Neuronal stem cell (in vitro differentiated cells): Measurements from ENCODE around the gene AGBL3.

Experiments used
- DNase-seq: peaks from one replicate; pipeline ENCODE4 v3.0.0-alpha.2; 2013; ENCODE audit warnings: low spot score
- H2AFZ ChIP-seq: one replicate; pipeline ENCODE4 v1.6.1; 2013; ENCODE audit warnings: mild to moderate bottlenecking, low read length, inconsistent platforms
- H2AK5ac ChIP-seq: 2 replicates; pipeline ENCODE4 v1.6.1; 2013; ENCODE audit warnings: low read depth, mild to moderate bottlenecking, inconsistent platforms, low read length, moderate library complexity, mixed read lengths
- H2BK120ac ChIP-seq: 2 replicates; pipeline ENCODE4 v1.6.1; 2013; ENCODE audit warnings: low read depth, mild to moderate bottlenecking, inconsistent platforms, low read length, moderate library complexity, mixed read lengths
- H2BK12ac ChIP-seq: one replicate; pipeline ENCODE4 v1.6.1; 2013; ENCODE audit warnings: low read length, inconsistent platforms
- H2BK15ac ChIP-seq: 2 replicates; pipeline ENCODE4 v1.6.1; 2013; ENCODE audit warnings: mild to moderate bottlenecking, low read length, inconsistent platforms, mixed read lengths
- H2BK5ac ChIP-seq: one replicate; pipeline ENCODE4 v1.6.1; 2013; ENCODE audit warnings: inconsistent platforms, mild to moderate bottlenecking, low read length, moderate library complexity
- H3K14ac ChIP-seq: one replicate; pipeline ENCODE4 v1.6.1; 2013; ENCODE audit warnings: low read length, inconsistent platforms
- H3K18ac ChIP-seq: 2 replicates; pipeline ENCODE4 v1.6.1; 2013; ENCODE audit warnings: low read length, inconsistent platforms
- H3K23ac ChIP-seq: 2 replicates; pipeline ENCODE4 v1.6.1; 2013; ENCODE audit warnings: low read depth, mild to moderate bottlenecking, mixed read lengths, low read length, inconsistent platforms; ENCODE audit not compliant: poor library complexity
- H3K27ac ChIP-seq: replicated peaks from 3 replicates; pipeline ENCODE4 v1.5.1; 2013; ENCODE audit warnings: low read length, inconsistent platforms
- H3K27me3 ChIP-seq, 3 experiments: 2 replicates each; pipeline ENCODE4 v1.6.1; 2013; ENCODE audit warnings: low read length in 3 of 3, mild to moderate bottlenecking in 2 of 3, inconsistent platforms in 1 of 3, low read depth in 1 of 3, mixed read lengths in 1 of 3, moderate library complexity in 1 of 3; ENCODE audit not compliant: control insufficient read depth in 3 of 3, insufficient read depth in 3 of 3
- H3K36me3 ChIP-seq, 2 donors: replicated peaks in 1 of 2; 2 replicates each; pipeline ENCODE4 v1.6.1; 2013; ENCODE audit warnings: low read length in 2 of 2; ENCODE audit not compliant: control insufficient read depth in 2 of 2, insufficient read depth in 2 of 2
- H3K4ac ChIP-seq: 2 replicates; pipeline ENCODE4 v1.6.1; 2013; ENCODE audit warnings: inconsistent platforms, mild to moderate bottlenecking, low read length, moderate library complexity
- H3K4me1 ChIP-seq, 2 donors: 1 replicate in 1 of 2; 2 replicates in 1 of 2; pipeline ENCODE4 v1.6.1; 2013; ENCODE audit warnings: low read length in 2 of 2, low read depth in 1 of 2; ENCODE audit not compliant: control insufficient read depth in 2 of 2, insufficient read depth in 1 of 2
- H3K4me2 ChIP-seq: one replicate; pipeline ENCODE4 v1.6.1; 2013; ENCODE audit warnings: mild to moderate bottlenecking, low read length, inconsistent platforms; ENCODE audit not compliant: insufficient read depth, poor library complexity, severe bottlenecking
- H3K4me3 ChIP-seq, 2 donors: 2 replicates each; pipeline ENCODE4 v1.5.1; 2013; ENCODE audit warnings: low read length in 2 of 2, mild to moderate bottlenecking in 2 of 2, inconsistent platforms in 1 of 2, moderate library complexity in 1 of 2
- H3K79me1 ChIP-seq: one replicate; pipeline ENCODE4 v1.6.1; 2013; ENCODE audit warnings: low read depth, mild to moderate bottlenecking, inconsistent platforms, low read length, moderate library complexity
- H3K9ac ChIP-seq: one replicate; pipeline ENCODE4 v1.6.1; 2013; ENCODE audit warnings: mild to moderate bottlenecking, low read depth, low read length, inconsistent platforms; ENCODE audit not compliant: poor library complexity
- H3K9me3 ChIP-seq, 2 donors: replicated peaks in 1 of 2; 2 replicates each; pipeline versions ENCODE3 to v1.6.1; 2013; ENCODE audit warnings: low read length in 2 of 2, mild to moderate bottlenecking in 2 of 2, inconsistent platforms in 1 of 2, low read depth in 1 of 2, mixed read lengths in 1 of 2, moderate library complexity in 1 of 2; ENCODE audit not compliant: control insufficient read depth in 2 of 2, insufficient read depth in 1 of 2
- H4K8ac ChIP-seq: one replicate; pipeline ENCODE4 v1.6.1; 2013; ENCODE audit warnings: low read depth, mild to moderate bottlenecking, inconsistent platforms, low read length, moderate library complexity
- H4K91ac ChIP-seq: one replicate; pipeline ENCODE4 v1.6.1; 2013; ENCODE audit warnings: low read length, low read depth, mild to moderate bottlenecking, inconsistent platforms; ENCODE audit not compliant: poor library complexity
- WGBS, 2 donors: extraction: QIAGEN DNeasy Blood & Tissue Kit; methylation state at CpG; one replicate each; pipeline ENCODE4 v1.1.7; 2013; ENCODE audit warnings: missing lambda C conversion rate in 2 of 2, mixed read lengths in 1 of 2; ENCODE audit not compliant: insufficient read length in 2 of 2, insufficient replicate concordance in 1 of 2; ENCODE audit errors: extremely low coverage in 2 of 2; 5-methylcytosine and 5-hydroxymethylcytosine counted together

AGBL3 gene

DNA sequence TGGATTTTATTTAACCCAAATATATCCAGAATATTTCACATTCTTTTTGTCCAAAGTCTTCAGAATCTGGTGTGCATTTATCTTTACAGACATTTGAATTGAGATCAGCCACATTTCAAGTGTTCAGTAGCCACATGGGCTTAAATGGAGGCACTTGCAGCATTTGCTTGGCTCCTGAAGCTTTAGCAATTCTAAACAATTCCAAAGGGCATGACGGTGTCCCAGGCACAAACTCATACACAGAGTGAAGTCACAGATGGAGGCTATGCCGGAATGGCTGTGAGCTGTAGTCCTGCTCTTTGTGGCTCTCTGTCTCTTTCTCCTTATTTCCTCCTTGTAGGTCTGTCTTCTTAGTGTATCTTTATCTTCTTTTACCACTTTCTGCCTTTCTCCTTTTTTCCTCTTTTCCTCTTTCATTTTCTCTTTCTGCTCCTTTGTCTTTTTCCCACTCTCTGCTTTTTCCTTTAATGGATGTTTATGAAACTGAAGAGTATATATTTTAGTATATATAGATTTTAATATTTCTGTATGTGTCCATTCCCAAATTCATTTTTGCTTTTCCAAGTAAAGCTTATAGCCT lies 7.7 kb downstream of the AGBL3 start:
- Histone ChIP-seq H2AFZ (no peak overlapping the region), H2AK5ac (no peak overlapping the region), H3K4ac (no peak overlapping the region), H4K91ac (no peak overlapping the region), H2BK15ac (no peak overlapping the region), H3K23ac (no peak overlapping the region), H3K79me1 (no peaks in the 10 kb centered on the region), H3K14ac (no peak overlapping the region), H4K8ac (no peak overlapping the region), H3K4me3 (no peak overlapping the region), H3K9ac (no peak overlapping the region), H2BK120ac (no peak overlapping the region), H3K36me3 (peaks cover 11 to 80% of the 10 kb centered on the region in 2 donors), H3K18ac (no peak overlapping the region), H2BK5ac (no peak overlapping the region), H3K27me3 (no peaks in the 10 kb centered on the region), H3K27ac (no peak overlapping the region), H3K4me1 (no peaks in the 10 kb centered on the region), H3K9me3 (no peaks in the 10 kb centered on the region), H3K4me2 (no peak overlapping the region), H2BK12ac (no peak overlapping the region)
- WGBS, 2 donors = no CpG with 5 or more reads among the region's 2 CpGs
- no peak for DNase-seq

DNA sequence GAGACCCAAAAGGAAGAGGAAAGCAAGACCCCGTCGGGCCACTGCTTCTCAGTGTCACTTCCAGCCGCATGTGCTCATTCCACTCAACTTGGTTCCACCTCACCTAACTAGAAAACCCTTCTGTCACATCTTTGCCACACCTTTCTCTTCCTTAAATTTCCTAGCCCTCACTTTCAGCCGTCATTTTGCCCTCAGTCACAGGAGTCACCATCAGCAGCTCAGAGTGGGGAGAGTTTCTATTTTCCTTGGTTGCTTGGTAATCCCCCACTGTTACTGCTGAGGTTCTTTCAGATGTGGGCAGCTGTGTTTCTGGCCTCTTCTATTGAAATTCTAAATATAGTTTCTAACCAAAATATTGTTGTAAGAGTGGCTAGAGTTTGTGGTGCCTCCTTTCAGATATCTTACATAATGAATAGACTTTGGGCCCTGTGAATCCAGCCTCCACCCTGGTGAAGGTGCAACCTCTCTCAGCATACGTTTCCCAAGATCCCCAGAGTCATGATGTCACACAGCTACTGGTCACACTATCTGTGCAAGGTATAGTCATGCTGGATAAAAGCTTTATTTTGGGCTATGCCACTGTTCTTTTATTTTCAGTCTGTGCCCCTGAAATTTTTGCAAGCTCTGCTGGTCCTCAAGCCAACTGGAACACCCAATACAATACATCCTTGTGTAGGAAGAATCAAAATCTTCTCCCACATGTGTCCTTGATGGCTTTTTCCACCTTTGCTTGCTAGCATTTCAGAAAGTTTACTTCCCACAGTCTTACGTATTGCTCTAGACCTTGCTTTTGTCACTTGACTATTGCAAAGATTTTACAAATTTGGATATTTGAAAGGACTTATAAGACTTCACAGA lies 9.2 kb downstream of the AGBL3 start:
- Histone ChIP-seq H4K8ac (no peak overlapping the region), H3K4me3 (no peak overlapping the region), H3K4me1 (no peaks in the 10 kb centered on the region), H2AFZ (no peak overlapping the region), H3K9me3 (no peaks in the 10 kb centered on the region), H2AK5ac (no peak overlapping the region), H4K91ac (no peak overlapping the region), H3K4ac (no peak overlapping the region), H3K9ac (no peak overlapping the region), H3K27ac (no peak overlapping the region), H2BK120ac (no peak overlapping the region), H3K27me3 (no peaks in the 10 kb centered on the region), H3K36me3 (peaks cover 11 to 65% of the 10 kb centered on the region in 2 donors), H3K18ac (no peak overlapping the region), H2BK5ac (no peak overlapping the region), H3K23ac (no peak overlapping the region), H3K79me1 (no peaks in the 10 kb centered on the region), H2BK12ac (no peak overlapping the region), H3K4me2 (no peak overlapping the region), H2BK15ac (no peak overlapping the region), H3K14ac (no peak overlapping the region)
- DNase-seq = no peak
- WGBS, 2 donors = no CpG with 5 or more reads among the region's 6 CpGs

DNA sequence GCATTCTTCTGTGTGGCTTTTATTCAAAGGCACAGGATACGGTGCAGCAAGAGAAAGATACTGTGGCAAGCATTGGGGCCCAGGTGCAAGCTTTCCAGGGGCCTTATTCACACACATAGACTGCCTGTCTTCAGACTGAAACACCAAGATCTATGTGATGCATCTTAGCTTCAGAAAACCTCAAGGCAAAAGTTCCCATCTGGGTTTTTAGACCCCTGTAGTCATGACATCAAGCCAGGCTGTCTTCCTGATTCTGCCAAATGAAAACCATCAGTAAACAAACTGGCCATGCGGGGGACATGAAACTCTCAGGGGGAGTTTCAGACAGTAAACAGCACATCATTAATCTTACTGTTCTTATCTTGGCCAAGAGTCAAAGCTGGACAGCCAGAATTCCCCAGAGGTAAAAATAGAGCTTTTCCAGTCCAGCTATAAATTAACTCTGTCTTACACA lies 9.8 kb downstream of the AGBL3 start:
- H3K9me3 ChIP-seq = no peaks in the 10 kb centered on the region
- no peak overlapping the region for H3K9ac ChIP-seq
- no peak overlapping the region for H2BK15ac ChIP-seq
- no peak overlapping the region for H2BK120ac ChIP-seq
- no peak overlapping the region for H3K27ac ChIP-seq
- H3K18ac ChIP-seq = no peak overlapping the region
- H4K91ac ChIP-seq = no peak overlapping the region
- no peaks in the 10 kb centered on the region for H3K4me1 ChIP-seq
- H2BK12ac ChIP-seq = no peak overlapping the region
- no peak overlapping the region for H2AK5ac ChIP-seq
- no peaks in the 10 kb centered on the region for H3K79me1 ChIP-seq
- no peak overlapping the region for H3K4me2 ChIP-seq
- H3K23ac ChIP-seq = no peak overlapping the region
- H3K4ac ChIP-seq = no peak overlapping the region
- no peak overlapping the region for H3K4me3 ChIP-seq
- no peak overlapping the region for H2BK5ac ChIP-seq
- H2AFZ ChIP-seq = no peak overlapping the region
- no peak overlapping the region for H3K14ac ChIP-seq
- DNase-seq = no peak
- no peak overlapping the region for H4K8ac ChIP-seq
- H3K36me3 ChIP-seq = peaks cover 11 to 58% of the 10 kb centered on the region in 2 donors
- H3K27me3 ChIP-seq = no peaks in the 10 kb centered on the region
- WGBS, 2 donors = no CpG with 5 or more reads among the region's 2 CpGs

DNA sequence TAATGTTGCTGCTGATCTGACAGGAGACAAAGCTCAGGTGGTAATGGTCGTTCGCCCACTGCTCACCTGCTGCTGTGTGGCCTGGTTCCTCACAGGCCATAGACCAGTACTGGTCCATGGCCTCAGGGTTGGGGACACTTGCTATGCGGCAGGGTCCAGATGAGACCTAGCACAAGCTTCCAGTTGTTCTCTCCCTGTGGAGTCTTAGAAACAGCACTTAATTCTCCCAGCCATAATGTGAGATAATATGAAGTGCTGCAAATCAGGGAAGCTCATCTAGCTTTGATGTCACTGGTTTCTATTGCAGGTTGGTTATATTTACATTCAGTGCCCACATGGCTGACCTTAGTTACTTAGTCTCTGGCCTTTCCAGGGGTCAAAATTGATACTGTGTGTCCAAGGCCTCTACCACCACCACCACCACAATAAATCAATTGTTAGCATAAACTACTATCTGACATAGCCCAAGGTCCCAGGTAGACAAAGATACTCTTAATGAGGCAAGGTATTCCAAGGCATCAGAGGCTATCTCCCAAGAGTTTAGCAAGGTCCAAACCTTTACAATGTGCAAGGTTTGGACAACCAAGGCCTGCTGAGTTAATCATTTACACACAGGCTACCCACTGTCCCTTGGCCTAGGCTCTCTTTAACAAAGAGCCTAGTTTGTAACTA lies 11.0 kb downstream of the AGBL3 start:
- Histone ChIP-seq H3K79me1 (no peaks in the 10 kb centered on the region), H2AK5ac (no peak overlapping the region), H3K14ac (no peak overlapping the region), H2BK120ac (no peak overlapping the region), H4K91ac (no peak overlapping the region), H3K18ac (no peak overlapping the region), H2BK15ac (no peak overlapping the region), H3K9me3 (no peaks in the 10 kb centered on the region), H3K4me1 (no peaks in the 10 kb centered on the region), H2AFZ (no peak overlapping the region), H3K27ac (no peak overlapping the region), H3K27me3 (no peaks in the 10 kb centered on the region), H3K4ac (no peak overlapping the region), H2BK12ac (no peak overlapping the region), H3K9ac (no peak overlapping the region), H3K36me3 (peaks cover 11 to 46% of the 10 kb centered on the region in 2 donors), H3K4me3 (no peak overlapping the region), H3K23ac (no peak overlapping the region), H4K8ac (no peak overlapping the region), H3K4me2 (no peak overlapping the region), H2BK5ac (no peak overlapping the region)
- no peak for DNase-seq
- no CpG with 5 or more reads among the region's 3 CpGs for WGBS, 2 donors
